Activated CD8-positive, alpha-beta memory T cell treated with anti-CD3 and anti-CD28 coated beads, Interleukin-2, amount 50 U/mL, for 1 hour (primary cell): ENCODE measurements around the gene SGK1.
"Not testable (repeated sequence)": the region's sequence is repeated elsewhere in the genome, so short reads cannot be mapped to it uniquely, and the experiment has no call there.

ENCODE experiments used
- DNase-seq: peaks from one replicate; pipeline ENCODE4 v3.0.0-alpha.2; 2020; ENCODE audit errors: extremely low read depth

Gene SGK1

GRCh38 chr6:134190883-134191282, 127.0 kb downstream of the SGK1 start:
- no peak for DNase-seq

GRCh38 chr6:134187751-134188150, 130.2 kb downstream of the SGK1 start:
- DNase-seq = no peak

GRCh38 chr6:134187154-134187553, 130.8 kb downstream of the SGK1 start:
- no peak for DNase-seq

DNA sequence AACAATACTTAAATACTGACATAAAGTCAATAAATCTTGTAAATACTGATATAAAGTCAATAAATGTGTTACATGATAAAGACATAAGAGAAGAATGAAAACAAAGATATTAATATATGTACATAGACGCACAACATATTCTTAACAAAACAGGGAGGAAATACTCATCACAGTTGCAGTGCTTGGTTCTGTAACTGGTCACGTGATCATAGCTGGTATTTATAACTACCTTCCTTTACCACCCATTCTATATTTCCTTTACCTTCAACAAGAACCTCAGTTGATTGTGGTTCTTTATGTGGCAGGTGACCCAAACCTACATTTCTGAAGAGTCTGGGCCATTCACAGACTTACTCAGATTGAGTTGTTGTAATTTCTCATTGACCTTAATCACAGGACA, 131.6 kb downstream of the SGK1 start:
- DNase-seq = no peak

DNA sequence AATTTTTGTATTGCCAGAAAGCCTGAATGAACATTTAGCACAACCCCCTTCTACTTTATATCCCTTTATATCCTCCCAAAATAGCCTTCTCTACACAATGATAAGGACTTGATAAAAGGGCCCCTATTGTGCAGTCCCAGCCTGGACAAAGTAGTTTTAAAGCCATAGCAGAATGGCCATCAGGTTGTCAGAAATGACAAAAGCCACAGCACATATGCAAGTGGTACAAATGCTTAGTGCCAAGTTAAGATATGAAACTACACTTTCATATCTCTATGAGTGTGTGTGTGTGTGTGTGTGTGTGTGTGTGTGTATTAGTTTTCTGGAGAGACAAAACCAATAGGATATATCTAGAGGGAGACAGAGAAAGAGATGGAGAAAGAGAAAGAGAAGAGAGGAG, 132.6 kb downstream of the SGK1 start:
- no peak for DNase-seq

DNA sequence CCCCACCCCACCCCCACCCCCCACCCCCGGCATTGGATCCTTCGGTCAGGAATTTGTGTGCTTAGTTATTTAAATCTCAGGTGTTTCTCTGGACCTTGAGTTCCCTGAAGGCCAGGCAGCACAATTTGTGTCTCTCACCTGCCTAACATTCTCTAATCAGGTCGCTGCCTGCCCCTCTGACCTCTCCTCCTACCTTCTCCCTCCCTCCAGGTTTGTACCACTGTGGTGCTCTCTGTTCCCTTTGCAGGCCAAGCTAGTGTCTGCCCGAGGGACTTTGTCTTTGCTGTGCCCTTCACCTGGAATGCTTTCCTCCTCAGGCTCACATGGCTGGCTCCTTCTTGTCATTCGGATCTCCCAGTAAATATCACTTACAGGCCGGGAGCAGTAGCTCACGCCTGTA, 134.1 kb downstream of the SGK1 start:
- no peak for DNase-seq

- DNase-seq = no peak
Observed at GRCh38 chr6:134182528-134182927, 135.4 kb downstream of the SGK1 start.

GRCh38 chr6:134181726-134182125, 136.2 kb downstream of the SGK1 start:
- not testable (repeated sequence) for DNase-seq

GRCh38 chr6:134181251-134181650, 136.7 kb downstream of the SGK1 start:
- DNase-seq = not testable (repeated sequence)

GRCh38 chr6:134180540-134180939, 137.4 kb downstream of the SGK1 start:
- DNase-seq = not testable (repeated sequence)

DNA sequence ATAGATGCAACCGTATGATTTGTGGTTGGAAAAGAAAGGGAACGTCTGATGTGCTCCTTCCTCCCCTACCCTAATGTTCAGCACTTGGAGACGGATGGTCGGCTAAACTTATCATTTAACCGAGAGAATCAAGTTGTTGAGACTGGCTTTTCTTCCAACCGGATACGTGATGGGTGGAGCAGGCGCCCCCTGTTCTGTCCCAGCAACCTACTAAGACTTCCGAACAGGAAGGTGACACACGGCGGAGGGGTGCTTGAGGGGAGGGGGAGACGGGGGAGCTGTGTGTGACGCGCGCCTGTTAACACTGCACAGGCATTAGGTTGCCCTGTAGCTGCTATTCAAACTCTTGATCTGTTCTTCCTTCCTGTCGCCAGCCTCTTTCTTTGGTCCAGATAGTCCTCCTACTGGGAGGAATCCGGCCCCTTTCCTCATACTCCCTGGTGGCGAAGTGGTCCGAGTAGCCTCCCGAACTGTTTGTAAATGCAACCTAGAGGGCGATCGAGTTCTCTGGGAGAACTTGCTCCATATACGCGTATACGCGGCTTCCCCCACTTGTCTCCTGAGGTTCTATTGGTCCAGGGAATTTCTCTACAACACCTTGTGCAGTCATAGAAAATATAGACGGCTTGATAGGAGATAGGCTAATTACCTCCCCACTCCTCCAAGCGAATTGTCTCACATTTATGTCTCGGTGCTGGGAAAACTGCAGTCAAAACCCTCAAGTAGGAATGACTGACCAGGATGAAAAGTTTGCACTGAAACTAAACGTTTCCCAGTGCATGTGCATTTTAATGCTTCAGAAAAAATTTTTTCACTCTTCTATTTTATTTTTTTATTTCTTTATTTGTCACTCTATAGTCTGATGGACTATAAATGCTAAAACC, 139.5 kb downstream of the SGK1 start:
- DNase-seq = peak; percentile 81

DNA sequence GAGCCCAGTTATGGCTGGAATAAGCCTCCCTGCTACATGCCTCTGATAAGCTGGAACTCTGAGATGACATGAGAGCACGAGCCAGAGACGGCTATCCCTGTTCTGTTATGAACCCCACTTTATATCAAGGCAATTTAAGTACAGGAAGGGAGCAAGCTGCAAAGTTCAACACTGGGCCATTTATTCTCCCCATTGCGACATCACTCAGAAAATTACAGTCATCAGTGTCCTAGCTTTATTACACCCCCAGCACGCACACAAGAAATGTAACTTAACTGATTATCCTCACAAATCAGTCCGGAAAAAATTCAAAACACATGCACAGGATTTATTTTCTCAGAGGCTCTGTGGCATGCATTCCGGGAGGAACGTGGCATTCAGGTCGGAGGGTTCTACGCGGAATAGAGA, 140.2 kb downstream of the SGK1 start:
- DNase-seq = no peak

DNA sequence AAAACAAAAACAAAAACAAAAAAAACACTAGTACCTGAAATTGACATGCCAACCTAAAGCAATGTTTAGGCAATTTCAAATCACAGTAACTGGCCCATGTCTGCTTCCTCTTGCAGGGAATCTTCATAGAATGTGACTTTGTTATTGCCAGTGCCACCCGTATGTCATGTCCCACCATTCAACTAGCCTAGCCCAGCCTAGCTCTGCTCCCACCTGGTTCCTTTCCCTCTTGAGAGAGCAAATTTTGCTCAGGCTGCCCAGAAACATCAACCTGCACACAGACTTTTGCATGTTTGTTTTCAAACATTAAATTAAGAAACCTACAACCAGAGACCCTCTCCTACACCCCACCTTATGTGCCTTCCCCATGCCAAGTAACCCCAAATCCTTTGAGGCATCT, 140.7 kb downstream of the SGK1 start:
- DNase-seq = no peak

DNA sequence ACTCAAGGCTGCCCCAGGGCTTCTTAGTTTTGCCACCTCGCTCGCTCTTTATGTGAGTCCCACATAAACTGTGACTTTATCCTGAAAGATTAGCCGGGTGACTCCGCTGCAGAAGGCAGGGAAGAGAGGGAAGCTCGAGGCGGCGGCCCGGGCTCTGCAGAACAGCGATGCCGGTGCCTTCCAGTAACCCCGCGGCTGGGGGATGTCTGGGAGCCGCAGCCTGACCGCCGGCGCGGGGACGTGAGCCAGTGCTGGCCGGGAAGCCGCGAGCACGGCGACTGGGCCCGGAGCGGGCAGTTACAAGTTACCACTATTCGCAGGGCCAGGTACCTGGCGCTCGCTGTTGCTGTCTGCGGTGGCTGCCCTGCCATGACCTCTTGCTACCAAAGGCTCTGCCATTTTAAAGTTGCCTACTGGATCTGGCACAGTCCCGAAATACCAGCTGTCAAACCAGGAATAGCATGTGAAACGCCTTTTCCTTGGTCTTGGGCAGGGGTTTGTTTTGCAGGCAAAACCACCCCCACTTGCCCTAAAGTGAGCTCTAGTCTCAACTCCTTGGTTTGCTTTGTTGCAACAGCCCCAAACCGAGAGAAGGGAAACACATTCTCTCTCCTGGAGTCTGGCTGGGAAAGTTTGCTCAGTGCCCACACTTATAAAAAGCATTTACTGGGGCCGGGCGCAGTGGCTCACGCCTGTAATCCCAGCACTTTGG, 141.5 kb downstream of the SGK1 start:
- DNase-seq = no peak

GRCh38 chr6:134175532-134176263, 142.2 kb downstream of the SGK1 start:
- no peak for DNase-seq

DNA sequence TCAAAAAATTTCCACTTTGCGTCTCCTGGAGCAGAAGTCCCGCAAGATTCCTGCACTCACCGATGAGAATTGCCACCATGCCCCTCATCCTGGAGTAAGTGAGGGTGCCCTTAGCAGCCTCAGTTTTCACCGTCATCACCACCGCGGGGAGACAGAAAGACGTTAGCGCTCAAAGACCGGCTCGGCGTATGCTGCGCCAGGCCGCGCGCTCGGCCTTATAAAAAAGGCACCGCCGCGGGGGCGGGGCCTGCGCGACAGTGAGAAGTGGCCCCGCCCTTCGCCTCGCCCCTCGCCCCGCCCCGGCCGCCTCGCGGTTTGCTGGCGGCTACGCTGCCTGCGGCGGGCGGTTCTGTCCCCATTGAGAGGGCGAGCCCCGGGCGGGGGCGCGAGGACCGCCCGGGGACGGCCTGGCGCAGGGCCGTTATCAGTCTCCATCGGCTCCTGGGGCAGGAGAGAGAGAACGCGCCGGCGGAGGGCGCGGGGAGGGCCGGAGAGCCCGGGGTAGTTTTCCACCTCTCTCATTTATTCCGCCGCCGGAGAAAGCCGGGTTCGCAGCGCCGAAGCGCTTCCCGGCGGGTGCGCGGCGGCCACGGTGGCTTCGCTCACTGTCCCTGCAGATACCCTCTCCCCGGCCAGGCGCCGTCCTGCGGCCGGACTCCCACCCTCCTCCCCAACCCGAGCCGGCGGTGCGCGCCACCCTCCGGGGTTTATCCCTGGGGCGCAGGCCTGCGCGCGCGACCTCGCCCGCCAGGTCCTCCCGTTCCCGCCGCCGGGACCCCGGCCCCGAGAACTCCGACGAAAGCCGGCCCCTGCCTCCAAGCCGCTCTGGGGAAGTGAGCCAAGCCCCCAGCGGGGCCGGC, 143.0 kb downstream of the SGK1 start:
- peak; percentile 78 for DNase-seq

- DNase-seq = peak; percentile 67
Observed at GRCh38 chr6:134173936-134174671, 143.8 kb downstream of the SGK1 start.

GRCh38 chr6:134173366-134173725, 144.6 kb downstream of the SGK1 start:
- no peak for DNase-seq

- DNase-seq = no peak
Observed at GRCh38 chr6:134172706-134173365, 145.1 kb downstream of the SGK1 start.

GRCh38 chr6:134172020-134172705, 145.7 kb downstream of the SGK1 start:
- DNase-seq = no peak
